Measurements from ENCODE around the gene MINK1.

MINK1 gene

GRCh38 chr17:4880857-4881256 lies 47.7 kb downstream of the MINK1 start:
- no peak for DNase-seq

GRCh38 chr17:4881761-4882555 lies 48.8 kb downstream of the MINK1 start:
- peak; percentile 0 to 6 for DNase-seq

GRCh38 chr17:4884489-4884888 lies 51.3 kb downstream of the MINK1 start:
- DNase-seq, result no peak

- DNase-seq, result no peak
Measured at GRCh38 chr17:4886830-4887229, 53.7 kb downstream of the MINK1 start.

GRCh38 chr17:4887581-4887980 lies 54.4 kb downstream of the MINK1 start:
- DNase-seq, result no peak

- no peak for DNase-seq
Measured at GRCh38 chr17:4891411-4892410, 58.6 kb downstream of the MINK1 start.

- DNase-seq, result no peak
Measured at GRCh38 chr17:4892499-4893221, 59.5 kb downstream of the MINK1 start.

GRCh38 chr17:4893272-4893671 lies 60.1 kb downstream of the MINK1 start:
- DNase-seq, result no peak

- DNase-seq, result no peak
Measured at GRCh38 chr17:4893721-4894560, 60.8 kb downstream of the MINK1 start.

- DNase-seq, result no peak
Measured at GRCh38 chr17:4895121-4895520, 62.0 kb downstream of the MINK1 start.

- no peak for DNase-seq
Measured at GRCh38 chr17:4895657-4896331, 62.7 kb downstream of the MINK1 start.

- no peak for DNase-seq
Measured at GRCh38 chr17:4896332-4897197, 63.4 kb downstream of the MINK1 start.

GRCh38 chr17:4897198-4897687 lies 64.1 kb downstream of the MINK1 start:
- DNase-seq, result no peak

- DNase-seq, result no peak
Measured at GRCh38 chr17:4897785-4898184, 64.6 kb downstream of the MINK1 start.

GRCh38 chr17:4898351-4898750 lies 65.2 kb downstream of the MINK1 start:
- DNase-seq, result no peak

GRCh38 chr17:4898927-4899326 lies 65.8 kb downstream of the MINK1 start:
- DNase-seq, result no peak

- no peak for DNase-seq
Measured at GRCh38 chr17:4899341-4900230, 66.4 kb downstream of the MINK1 start, which contains the start of gene C17orf107. Gene C17orf107 (plus strand): TSS chr17:4899536. CDS start chr17:4899763, 227 bp downstream.

GRCh38 chr17:4900231-4901107 lies 67.3 kb downstream of the MINK1 start:
- DNase-seq, result no peak

Data from AML-193 (cell line).